Panc1 (cell line): Measurements from ENCODE around the gene LSM10. TPM values are rescaled to one million over a fixed set of nuclear protein-coding genes. Genes with fewer than 3 reads are reported as not detected.

Experiments used
- ATAC-seq: fragments of 200-7000 bp; cut with Tn5 transposase; 2 replicates; pipeline ENCODE4 v1.9.1; 2020; ENCODE audit warnings: mild to moderate bottlenecking, moderate library complexity
- BruUV-seq: library from RNA; stranded (reverse); fragments of 400-500 nt; replicated peaks from 2 replicates; lab custom pipeline; 2021; lab: Mats Ljungman, UMichigan
- CTCF ChIA-PET: fragments of 300-600 bp; sonication (Branson Sonifier 250); formaldehyde crosslinking; loops from one replicate; lab custom pipeline; 2022; ENCODE audit warnings: antibody characterized with exemption; lab: Charles Lee
- POLR2A ChIA-PET: fragments of 300-600 bp; sonication (Branson Sonifier 250); formaldehyde crosslinking; loops from one replicate; lab custom pipeline; 2022; ENCODE audit warnings: antibody characterized with exemption; lab: Charles Lee
- DNase-seq: peaks from one replicate; pipeline ENCODE4 v3.0.0-alpha.2; 2010; ENCODE audit warnings: low read depth, low spot score
- H3K27ac ChIP-seq: 2 replicates; pipeline ENCODE4 v1.5.1; 2011; ENCODE audit warnings: mild to moderate bottlenecking, low read length, inconsistent platforms
- H3K27me3 ChIP-seq: fragments of 200-500 bp; sonication (Bioruptor generic); 2 replicates; pipeline ENCODE4 v1.6.0; 2014; ENCODE audit warnings: low read length, inconsistent platforms; ENCODE audit not compliant: control insufficient read depth, insufficient read depth
- H3K36me3 ChIP-seq: fragments of 200-500 bp; sonication (Bioruptor generic); 2 replicates; pipeline ENCODE4 v1.5.1; 2014; ENCODE audit warnings: inconsistent platforms, mild to moderate bottlenecking, low read length, moderate library complexity; ENCODE audit not compliant: control insufficient read depth, insufficient read depth
- H3K4me1 ChIP-seq: 2 replicates; pipeline ENCODE4 v1.5.1; 2011; ENCODE audit warnings: inconsistent platforms, mild to moderate bottlenecking, low read length, moderate library complexity; ENCODE audit not compliant: control insufficient read depth, insufficient read depth
- H3K4me3 ChIP-seq, 2 experiments: 2 replicates each; pipeline ENCODE4 v1.5.1; 2011 to 2012; ENCODE audit warnings: low read depth in 2 of 2, low read length in 2 of 2, mild to moderate bottlenecking in 2 of 2, inconsistent platforms in 1 of 2, moderate library complexity in 1 of 2
- H3K9me3 ChIP-seq: fragments of 200-500 bp; sonication (Bioruptor generic); 2 replicates; pipeline ENCODE4 v1.5.1; 2014; ENCODE audit warnings: low read depth, mild to moderate bottlenecking, inconsistent platforms, low read length, moderate library complexity; ENCODE audit not compliant: control insufficient read depth, insufficient read depth
- POLR2AphosphoS5 ChIP-seq: IDR thresholded peaks from 2 replicates; pipeline ENCODE4 v1.6.1; 2012; ENCODE audit warnings: mild to moderate bottlenecking, low read depth, low read length, moderate library complexity
- SIN3A ChIP-seq: IDR thresholded peaks from 2 replicates; pipeline ENCODE4 v1.6.1; 2012; ENCODE audit warnings: low read depth, mild to moderate bottlenecking, low read length, moderate library complexity, borderline replicate concordance; ENCODE audit not compliant: insufficient read depth
- TCF7L2 ChIP-seq: IDR thresholded peaks from 2 replicates; pipeline ENCODE4 v1.6.1; 2011; ENCODE audit warnings: mild to moderate bottlenecking, low read depth, low read length, inconsistent platforms
- in situ Hi-C: cut with HindIII; loops from 2 replicates; pipeline ENCODE4 v1.10.0; 2016; ENCODE audit warnings: low sequenced_read_pairs, low pct_unique_long_range_greater_than_20kb
- intact Hi-C: fragments of 100-400 bp; cut with micrococcal nuclease; formaldehyde crosslinking; loops from one replicate; pipeline ENCODE4 v1.10.0; 2022; ENCODE audit not compliant: unreplicated experiment
- total RNA-seq: library from RNA; stranded (reverse); gene quantifications from one replicate; pipeline ENCODE4 v1.2.1, GENCODE V29; 2021; ENCODE audit not compliant: unreplicated experiment
- TF ChIP-seq, protein P1 (sequence below), 2 experiments: IDR thresholded peaks; 2 replicates each; pipeline ENCODE4 v1.6.1; 2011 to 2012; ENCODE audit warnings: low read depth in 2 of 2, control low read depth in 1 of 2, low read length in 1 of 2, mild to moderate bottlenecking in 1 of 2, moderate library complexity in 1 of 2; ENCODE audit not compliant: insufficient read depth in 1 of 2
- TF ChIP-seq, protein P2 (sequence below): fragments of 450-650 bp; IDR thresholded peaks from 2 replicates; pipeline ENCODE4 v1.5.1; 2017; ENCODE audit warnings: mild to moderate bottlenecking

The LSM10 gene
- total RNA-seq, 1 experiment from 2014 or later = 53.7 TPM

DNA sequence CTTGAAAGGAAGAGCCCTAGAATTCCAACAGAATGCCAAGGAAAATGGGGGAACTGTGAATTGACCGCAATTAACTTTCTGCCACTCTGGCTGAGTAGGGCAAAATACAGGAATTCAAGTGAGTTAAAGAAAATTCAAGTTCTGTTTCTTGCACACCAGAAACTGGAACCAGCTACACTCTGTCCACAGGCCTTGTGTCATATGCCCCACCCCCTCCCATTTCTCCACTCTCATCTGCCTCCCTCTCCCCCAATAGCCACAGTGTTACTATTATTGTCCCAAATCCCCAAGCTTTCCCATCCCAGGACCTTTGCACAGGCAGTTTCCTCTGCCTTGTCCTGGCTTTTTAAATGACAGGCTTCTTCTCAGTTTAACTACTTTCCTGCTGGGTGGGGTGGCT is 7.7 kb downstream of the LSM10 start:
- H3K4me1 ChIP-seq = peaks cover 16% of the 10 kb centered on the region
- intact Hi-C loops = loop anchor here (5.0 kb wide), 1 partner anchor 32 kb away; no protein-coding TSS in a partner anchor
- H3K27ac ChIP-seq = no peak overlapping the region; the same call in 1 of the 2 replicates
- no peaks in the 10 kb centered on the region for H3K27me3 ChIP-seq
- DNase-seq = no peak
- no peak overlapping the region for H3K4me3 ChIP-seq
- H3K9me3 ChIP-seq = no peaks in the 10 kb centered on the region
- ChIA-PET CTCF (no interaction called here), POLR2A (interaction anchor here (0.6 kb wide), 1 partner anchor 74 kb away, joined by 15 read pairs; the partner anchor contains the start of gene MRPS15)
- in situ Hi-C loops = no loop called here
- TF ChIP-seq, protein P1, sequence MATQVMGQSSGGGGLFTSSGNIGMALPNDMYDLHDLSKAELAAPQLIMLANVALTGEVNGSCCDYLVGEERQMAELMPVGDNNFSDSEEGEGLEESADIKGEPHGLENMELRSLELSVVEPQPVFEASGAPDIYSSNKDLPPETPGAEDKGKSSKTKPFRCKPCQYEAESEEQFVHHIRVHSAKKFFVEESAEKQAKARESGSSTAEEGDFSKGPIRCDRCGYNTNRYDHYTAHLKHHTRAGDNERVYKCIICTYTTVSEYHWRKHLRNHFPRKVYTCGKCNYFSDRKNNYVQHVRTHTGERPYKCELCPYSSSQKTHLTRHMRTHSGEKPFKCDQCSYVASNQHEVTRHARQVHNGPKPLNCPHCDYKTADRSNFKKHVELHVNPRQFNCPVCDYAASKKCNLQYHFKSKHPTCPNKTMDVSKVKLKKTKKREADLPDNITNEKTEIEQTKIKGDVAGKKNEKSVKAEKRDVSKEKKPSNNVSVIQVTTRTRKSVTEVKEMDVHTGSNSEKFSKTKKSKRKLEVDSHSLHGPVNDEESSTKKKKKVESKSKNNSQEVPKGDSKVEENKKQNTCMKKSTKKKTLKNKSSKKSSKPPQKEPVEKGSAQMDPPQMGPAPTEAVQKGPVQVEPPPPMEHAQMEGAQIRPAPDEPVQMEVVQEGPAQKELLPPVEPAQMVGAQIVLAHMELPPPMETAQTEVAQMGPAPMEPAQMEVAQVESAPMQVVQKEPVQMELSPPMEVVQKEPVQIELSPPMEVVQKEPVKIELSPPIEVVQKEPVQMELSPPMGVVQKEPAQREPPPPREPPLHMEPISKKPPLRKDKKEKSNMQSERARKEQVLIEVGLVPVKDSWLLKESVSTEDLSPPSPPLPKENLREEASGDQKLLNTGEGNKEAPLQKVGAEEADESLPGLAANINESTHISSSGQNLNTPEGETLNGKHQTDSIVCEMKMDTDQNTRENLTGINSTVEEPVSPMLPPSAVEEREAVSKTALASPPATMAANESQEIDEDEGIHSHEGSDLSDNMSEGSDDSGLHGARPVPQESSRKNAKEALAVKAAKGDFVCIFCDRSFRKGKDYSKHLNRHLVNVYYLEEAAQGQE (IDR thresholded peaks at IDR 0.05; ENCODE audit: insufficient read depth in 1 of 2, low read depth in 2 of 2, low read length in 1 of 2) = no peak
- TF ChIP-seq POLR2AphosphoS5 (no peak), TCF7L2 (no peak), SIN3A (no peak)
- TF ChIP-seq, protein P2, sequence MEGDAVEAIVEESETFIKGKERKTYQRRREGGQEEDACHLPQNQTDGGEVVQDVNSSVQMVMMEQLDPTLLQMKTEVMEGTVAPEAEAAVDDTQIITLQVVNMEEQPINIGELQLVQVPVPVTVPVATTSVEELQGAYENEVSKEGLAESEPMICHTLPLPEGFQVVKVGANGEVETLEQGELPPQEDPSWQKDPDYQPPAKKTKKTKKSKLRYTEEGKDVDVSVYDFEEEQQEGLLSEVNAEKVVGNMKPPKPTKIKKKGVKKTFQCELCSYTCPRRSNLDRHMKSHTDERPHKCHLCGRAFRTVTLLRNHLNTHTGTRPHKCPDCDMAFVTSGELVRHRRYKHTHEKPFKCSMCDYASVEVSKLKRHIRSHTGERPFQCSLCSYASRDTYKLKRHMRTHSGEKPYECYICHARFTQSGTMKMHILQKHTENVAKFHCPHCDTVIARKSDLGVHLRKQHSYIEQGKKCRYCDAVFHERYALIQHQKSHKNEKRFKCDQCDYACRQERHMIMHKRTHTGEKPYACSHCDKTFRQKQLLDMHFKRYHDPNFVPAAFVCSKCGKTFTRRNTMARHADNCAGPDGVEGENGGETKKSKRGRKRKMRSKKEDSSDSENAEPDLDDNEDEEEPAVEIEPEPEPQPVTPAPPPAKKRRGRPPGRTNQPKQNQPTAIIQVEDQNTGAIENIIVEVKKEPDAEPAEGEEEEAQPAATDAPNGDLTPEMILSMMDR = no peak
- BruUV-seq = no TSS peak
- no peak for ATAC-seq
- H3K36me3 ChIP-seq = no peaks in the 10 kb centered on the region; the same call in 1 of the 2 replicates

DNA sequence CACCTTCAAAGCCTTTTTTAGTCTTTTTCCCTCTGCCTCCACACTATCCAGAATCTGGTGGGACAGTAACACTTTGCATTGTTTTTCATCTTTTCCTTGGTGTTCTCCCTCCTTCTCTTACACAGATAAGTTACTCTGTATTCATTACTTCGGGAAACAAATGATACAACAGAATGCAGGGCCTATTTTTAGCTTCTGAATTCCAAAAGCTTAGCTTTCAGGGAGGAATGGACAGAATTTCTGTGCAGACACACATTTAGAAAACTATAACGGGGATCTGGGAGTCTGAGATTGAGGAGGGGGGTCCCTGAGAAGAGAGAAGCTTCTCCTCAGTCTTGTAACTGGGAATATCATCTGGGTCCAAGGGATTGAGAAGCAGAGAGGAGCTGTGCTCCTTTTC is 8.4 kb downstream of the LSM10 start:
- in situ Hi-C loops = no loop called here
- POLR2A ChIA-PET = no interaction called here
- CTCF ChIA-PET = no interaction called here
- H3K9me3 ChIP-seq = no peaks in the 10 kb centered on the region
- ATAC-seq (no peak), DNase-seq (no peak)
- intact Hi-C loops = loop anchor here (5.0 kb wide), 1 partner anchor 33 kb away; no protein-coding TSS in a partner anchor
- TF ChIP-seq, protein P1 (IDR thresholded peaks at IDR 0.05; ENCODE audit: insufficient read depth in 1 of 2, low read depth in 2 of 2, low read length in 1 of 2) = no peak
- TF ChIP-seq SIN3A (no peak), POLR2AphosphoS5 (no peak), TCF7L2 (no peak)
- TF ChIP-seq, protein P2 = no peak
- H3K4me1 ChIP-seq = peaks cover 16% of the 10 kb centered on the region
- H3K27ac ChIP-seq = peak overlapping the region; percentile 37; the same call in 1 of the 2 replicates
- H3K4me3 ChIP-seq = no peak overlapping the region
- no TSS peak for BruUV-seq
- H3K36me3 ChIP-seq = no peaks in the 10 kb centered on the region; the same call in 1 of the 2 replicates
- no peaks in the 10 kb centered on the region for H3K27me3 ChIP-seq
